Hematopoietic multipotent progenitor cell treated with erythropoietin and hydrocortisone succinate and interleukin-3 and kit ligand, for 15 days (in vitro differentiated cells): Measurements from ENCODE around the gene PTPRM.

ENCODE experiments used
- DNase-seq: peaks from one replicate; pipeline ENCODE4 v3.0.0-alpha.2; 2015; ENCODE audit warnings: low spot score

The PTPRM gene

DNA sequence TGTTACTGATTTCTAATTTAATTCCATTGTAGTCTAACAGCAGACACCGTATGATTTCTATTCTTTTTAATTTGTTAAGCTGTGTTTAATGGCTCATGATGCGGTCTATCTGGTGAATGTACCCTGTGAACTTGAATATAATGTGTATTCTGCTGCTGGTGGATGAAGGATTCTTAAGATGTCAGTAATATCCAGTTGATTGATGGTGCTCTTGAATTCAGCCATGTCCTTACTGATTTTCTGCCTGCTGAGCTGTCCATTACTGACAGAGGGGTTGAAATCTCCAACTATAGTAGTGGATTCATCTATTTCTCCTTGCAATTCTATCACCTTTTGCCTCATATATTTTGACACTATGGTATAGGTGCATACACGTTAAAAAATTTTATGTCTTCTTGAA lies 668.8 kb downstream of the PTPRM start:
- no peak for DNase-seq

DNA sequence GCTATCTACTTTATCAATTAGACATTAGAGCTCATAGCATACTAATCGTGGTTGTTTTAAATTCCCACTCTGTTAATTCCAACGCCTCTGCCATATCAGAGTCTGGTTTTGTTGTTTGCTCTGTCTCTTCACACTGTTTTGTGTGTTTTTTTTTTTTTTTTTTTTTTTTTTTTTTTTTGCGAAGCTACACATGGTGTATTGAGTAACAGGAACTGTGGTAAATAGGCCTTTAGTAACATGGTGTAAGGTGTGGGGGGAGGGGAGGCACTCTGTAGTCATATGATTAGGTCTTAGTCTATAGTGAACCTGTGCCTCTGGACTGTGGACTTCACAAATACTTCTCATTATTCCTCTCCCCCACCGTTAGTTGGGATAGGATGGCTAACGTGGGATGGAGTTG lies 671.4 kb downstream of the PTPRM start:
- DNase-seq = no peak

DNA sequence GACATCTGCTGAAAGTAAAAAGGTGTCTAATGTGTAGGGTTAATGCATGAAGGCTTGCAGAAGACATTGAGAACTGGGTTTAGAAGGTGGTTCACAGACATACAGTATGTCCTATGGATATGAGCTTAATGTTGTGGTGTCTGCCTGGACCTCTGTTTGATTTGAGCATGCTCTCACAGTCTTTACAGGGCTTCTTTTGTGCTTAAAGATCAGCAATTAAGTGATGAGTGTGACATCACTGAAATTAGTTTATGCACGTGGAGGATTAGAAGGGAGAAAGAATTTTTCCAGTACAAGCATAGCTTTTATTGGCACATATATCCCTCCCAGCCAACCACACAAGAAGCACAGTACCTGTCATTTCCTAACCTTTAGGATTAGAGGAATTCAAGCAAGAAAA lies 674.6 kb downstream of the PTPRM start:
- no peak for DNase-seq

GRCh38 chr18:8242151-8242696 lies 675.1 kb downstream of the PTPRM start:
- DNase-seq = no peak

DNA sequence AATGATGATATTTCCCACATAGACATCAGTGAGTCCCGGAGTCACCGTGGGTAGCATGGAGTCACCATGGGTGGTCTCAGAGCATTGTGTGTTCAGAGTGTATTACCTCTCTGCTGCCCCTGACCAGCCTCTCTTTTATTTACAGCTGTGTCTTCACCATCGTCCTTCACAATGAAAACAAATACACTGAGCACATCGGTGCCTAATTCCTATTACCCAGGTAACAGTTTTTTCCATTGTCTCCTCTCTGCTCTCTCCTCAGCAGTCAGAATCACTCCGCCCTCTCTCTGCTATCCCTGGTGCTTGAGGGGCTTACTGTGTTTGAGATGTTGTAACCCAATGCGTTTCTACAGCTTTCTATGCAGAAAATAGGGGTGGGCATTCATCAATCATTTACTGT lies 680.6 kb downstream of the PTPRM start:
- DNase-seq = no peak

DNA sequence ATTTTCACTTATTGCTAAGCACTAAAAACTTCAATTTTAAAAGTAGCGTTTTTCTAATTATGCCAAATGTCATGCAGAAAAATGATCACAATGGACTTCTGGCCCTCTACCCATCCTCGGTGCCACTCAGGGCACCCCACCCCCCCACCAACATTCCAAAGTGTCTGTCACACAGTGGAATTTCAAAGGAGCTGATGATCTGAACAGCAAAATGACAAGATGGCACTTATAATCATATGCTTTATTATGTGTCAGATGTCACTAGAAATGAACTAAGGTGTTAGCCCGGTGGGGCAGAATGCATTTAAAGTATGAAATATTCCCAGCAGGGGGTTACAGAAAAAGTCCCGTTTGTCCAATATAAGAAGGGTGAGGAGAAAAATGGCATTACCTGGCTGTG lies 681.5 kb downstream of the PTPRM start:
- no peak for DNase-seq

DNA sequence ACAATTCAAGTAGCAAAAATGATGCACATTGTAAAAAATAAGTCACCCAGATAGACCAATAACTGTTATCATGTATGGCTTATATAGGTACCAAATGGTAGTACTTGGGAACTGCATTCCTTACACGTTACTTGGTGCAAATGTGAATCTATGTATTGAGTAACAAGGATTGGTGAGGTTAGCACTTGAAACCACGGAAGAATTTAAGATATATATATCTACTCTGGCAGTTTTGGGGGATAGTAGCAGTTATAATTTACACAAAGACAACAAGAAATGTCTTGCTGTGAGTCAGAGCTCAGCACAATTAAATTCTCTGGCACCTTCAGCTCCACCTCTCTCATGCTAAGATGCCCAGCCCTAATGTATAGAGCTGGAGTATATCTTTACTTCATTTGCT lies 682.7 kb downstream of the PTPRM start:
- no peak for DNase-seq

DNA sequence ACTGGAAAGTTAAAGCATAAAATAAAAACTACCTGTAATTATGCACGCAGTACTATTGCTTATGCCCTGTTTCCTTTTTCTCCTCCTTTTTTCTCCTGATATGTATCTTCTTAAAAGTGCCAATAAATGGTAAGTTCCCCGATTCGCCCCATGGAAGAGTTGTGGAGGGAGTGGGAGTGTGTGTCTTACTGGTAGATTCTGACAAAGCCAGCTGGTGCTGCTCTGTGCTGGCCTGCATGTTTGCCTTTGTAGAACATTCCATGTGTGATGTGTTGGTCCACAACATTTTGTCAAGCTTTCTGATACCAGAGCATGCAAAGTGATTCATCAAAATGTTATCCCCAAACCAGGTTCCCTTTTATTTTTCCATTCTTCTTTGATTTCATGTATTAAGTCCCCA lies 685.3 kb downstream of the PTPRM start:
- no peak for DNase-seq

DNA sequence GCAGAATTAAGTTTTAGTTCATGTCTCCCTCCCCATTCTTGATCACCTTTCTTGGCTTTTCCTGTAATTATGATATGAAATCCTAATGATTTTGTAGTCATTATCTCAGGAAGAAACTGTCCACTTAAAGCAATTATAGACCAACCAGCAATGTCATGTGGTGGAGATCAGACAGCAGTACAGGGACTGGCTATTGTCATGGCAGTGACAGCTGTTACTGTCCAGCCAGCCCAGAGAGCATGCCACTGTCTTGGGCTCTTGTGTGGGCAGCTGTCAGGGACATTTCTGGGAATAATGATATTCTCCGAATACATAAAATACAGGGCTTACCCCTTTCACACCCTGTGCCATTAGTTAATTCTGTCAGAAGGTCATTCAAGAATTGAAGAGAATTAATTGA lies 686.8 kb downstream of the PTPRM start:
- no peak for DNase-seq

GRCh38 chr18:8254654-8255053 lies 687.5 kb downstream of the PTPRM start:
- DNase-seq = no peak

DNA sequence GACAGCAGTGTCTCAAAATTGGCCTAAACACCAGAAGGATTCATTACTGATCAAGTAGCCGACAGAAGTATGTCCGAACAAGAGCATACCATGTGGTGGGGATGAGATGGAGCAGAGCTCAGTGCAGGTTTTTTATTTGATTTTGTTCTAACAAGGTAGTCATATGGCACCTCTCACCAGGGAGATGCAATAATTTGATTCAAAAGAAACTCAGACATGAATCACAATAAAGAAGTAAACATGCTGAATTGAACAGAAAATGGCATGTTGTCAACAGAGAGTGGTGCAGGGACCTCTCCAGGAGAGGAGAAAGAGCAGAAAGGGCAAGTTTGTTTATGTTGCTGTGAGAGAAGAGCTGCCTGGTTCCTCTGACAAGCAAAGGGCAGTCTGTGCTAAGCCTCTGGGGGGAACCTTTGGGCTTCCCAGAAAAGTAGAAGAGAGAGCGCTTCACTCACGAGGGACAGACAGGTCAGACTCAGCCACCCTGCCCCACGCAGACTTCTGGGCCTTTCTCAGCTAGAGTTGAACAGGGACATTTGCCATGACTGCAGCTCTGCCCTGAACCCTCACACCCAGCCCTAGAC lies 690.8 kb downstream of the PTPRM start:
- DNase-seq = no peak

DNA sequence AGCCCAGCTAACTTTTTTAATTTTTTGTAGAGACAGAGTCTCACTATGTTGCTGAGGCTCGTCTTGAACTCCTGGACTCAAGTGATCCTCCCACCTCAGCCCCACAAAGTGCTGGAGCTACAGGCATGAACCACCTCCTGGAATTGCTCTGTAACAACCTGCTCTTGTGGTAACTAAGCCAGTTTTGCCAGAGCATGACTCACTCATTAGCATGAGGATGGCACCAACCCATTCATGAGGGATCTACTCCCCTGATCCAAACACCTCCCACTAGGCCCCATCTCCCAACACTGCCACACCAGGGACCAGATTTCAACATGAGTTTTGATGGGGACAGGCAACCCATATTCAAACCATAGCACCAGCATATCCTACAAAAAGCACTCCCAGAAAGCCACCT lies 693.2 kb downstream of the PTPRM start:
- DNase-seq = no peak

DNA sequence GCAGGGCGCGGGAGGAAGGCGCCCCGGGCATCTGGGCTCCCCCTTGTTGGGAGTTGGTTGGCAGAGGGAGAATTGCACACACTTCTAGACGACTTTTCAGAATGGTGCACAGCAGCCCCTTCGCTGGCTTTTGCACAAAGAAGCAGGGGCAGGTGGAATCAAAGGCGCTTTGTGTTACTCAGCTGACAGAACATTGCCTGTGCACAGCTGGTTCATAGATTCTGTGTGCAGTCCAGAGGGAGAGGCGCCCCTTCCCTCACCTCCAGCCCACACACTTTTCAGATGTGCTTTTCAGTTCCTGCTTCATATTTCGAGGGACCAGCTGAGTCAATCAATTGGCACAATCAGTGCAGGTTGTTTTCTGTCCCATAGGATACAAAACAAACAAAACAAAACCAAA lies 693.7 kb downstream of the PTPRM start:
- no peak for DNase-seq

- DNase-seq = no peak
Observed at GRCh38 chr18:8261651-8262091, 694.6 kb downstream of the PTPRM start.

DNA sequence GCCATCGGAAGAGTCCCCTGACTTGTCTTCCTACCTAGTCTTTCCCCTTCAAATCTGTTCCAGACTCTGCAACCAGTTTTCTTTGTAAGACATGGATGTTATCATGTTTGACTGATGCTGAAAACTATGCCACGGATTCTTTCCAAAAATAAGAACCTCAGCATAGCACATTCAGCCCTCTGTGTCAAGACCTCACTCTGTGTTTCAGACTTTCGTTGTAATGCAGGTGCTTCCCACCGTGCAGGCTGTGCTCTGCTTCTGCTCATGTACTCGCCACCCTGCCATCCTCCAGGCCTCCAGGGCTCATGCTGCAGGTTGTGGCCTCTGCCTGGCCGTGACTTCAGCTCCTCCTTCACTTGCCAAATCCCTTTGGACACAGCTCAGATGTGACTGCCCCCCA lies 695.1 kb downstream of the PTPRM start:
- no peak for DNase-seq

DNA sequence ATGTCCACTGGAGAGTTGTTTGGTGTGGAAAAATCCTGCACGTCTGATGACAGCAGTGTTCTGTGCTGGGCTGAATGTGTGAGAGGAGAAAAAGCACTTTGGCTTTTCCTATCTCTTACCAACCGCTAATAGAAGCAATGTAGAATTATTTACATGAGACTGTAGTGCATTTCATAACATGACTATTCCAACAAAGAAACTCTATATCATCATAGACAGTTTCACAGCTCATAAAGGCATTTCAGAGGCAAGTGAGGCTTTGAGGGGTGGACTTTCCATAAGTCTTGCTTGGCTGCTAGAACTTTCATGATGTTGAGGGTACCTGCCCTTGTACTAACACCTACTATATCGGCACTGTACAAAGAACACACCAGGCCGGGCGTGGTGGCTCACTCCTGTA lies 697.0 kb downstream of the PTPRM start:
- no peak for DNase-seq

DNA sequence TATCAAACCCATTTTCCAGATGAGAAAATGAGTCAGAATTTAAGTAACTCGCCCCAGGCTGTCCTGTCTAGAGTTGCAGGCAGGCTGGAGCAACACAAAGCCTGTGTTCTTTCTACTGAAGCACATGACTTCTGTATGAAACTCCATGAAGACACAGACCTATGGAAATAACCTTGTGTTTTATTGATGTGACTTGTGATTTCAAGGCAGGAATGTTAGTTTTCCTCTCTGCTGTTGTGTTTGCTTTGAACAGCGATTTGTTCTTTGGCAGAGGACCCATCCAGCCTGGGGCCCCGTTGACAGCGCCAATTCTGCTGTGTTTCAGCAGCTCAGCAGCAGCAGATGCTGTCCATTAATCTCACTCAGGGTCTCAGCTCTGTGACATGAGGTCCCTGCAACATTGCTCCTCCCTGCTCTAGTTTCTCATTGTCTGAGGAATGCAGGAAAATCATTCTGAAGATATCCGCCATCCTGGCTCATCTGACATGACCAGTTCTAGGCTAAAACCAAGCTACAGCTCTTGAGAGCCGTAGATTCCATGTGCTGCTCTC lies 697.8 kb downstream of the PTPRM start:
- DNase-seq = no peak

- DNase-seq = no peak
Observed at GRCh38 chr18:8272254-8272653, 705.1 kb downstream of the PTPRM start.

DNA sequence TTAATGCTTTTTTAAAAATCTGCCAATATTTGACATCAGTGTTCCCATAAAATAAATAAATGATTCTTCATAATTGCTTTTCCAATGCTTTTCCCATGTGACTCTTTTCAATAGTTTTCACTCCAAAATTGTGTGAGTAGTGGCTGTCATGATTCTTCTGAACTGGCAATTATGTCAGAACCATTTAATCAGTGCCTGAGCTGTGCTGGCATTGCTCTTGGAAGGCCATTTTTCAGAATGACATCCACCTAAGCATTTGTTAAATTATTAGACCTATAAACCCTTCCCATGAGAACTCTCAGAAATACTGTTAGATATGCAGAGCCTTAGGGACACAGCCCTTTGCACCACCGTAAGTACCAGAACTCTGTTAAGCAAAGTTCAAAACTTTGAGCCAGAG lies 707.3 kb downstream of the PTPRM start:
- no peak for DNase-seq

- no peak for DNase-seq
Observed at GRCh38 chr18:8276406-8276805, 709.3 kb downstream of the PTPRM start.

GRCh38 chr18:8277270-8277669 lies 710.2 kb downstream of the PTPRM start:
- DNase-seq = no peak

DNA sequence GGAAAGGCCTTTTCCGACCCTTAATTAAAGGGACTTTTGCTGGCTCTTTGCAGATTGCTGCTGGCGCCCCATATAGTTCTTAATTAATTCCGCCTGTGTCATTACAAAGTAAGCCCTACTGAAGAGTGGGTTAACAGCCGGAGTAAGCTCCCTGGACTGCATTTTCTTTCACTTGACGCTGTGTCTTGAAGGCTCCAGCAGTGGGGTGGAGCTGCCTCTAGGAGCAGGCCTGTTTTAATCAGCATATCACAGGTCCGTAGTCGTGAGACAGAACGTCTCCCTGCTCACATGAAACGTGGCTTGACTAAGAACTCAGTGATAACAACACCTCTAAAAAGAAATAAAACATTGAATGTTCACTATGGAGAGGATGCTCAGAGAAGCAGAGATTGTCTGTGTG lies 712.2 kb downstream of the PTPRM start:
- DNase-seq = no peak

GRCh38 chr18:8279781-8280330 lies 712.7 kb downstream of the PTPRM start:
- DNase-seq = no peak
